HG03558 (cell line): Measurements from ENCODE around the gene TRIOBP.

Source experiments
- ATAC-seq: cut with Tn5 transposase; IDR thresholded peaks from one replicate; pipeline ENCODE4 v1.9.1; 2021; ENCODE audit warnings: moderate number of reproducible peaks; ENCODE audit not compliant: unreplicated experiment; ENCODE audit errors: extremely low read depth

TRIOBP gene

DNA sequence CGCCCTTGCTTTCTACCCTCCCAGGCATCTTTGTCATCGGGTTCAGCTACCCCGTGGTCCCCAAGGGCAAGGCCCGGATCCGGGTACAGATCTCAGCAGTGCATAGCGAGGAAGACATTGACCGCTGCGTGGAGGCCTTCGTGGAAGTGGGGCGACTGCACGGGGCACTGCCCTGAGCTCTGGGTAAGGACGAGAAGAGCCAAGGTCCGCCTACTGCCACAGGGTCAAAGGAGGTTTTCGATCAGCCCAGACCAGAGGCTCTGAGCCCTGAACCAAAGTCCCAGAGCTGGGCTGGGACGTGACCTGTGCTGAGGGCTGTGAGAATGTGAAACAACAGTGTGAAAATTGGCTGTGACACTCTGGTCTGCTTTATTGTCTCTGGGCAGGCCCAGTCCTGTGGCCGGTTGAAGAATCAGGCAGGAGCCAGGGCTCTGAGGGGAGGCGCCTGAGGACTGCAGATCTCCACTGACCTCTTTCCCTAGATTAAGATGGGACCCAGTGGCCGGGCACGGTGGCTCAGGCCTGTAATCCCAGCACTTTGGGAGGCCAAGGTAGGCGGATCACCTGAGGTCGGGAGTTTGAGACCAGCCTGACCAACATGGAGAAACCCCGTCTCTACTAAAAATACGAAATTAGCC, 119.8 kb downstream of the TRIOBP start:
- no peak for ATAC-seq

GRCh38 chr22:37817705-37818408, 121.0 kb downstream of the TRIOBP start:
- no peak for ATAC-seq

- no peak for ATAC-seq
Measured at GRCh38 chr22:37818409-37819104, 121.7 kb downstream of the TRIOBP start.

DNA sequence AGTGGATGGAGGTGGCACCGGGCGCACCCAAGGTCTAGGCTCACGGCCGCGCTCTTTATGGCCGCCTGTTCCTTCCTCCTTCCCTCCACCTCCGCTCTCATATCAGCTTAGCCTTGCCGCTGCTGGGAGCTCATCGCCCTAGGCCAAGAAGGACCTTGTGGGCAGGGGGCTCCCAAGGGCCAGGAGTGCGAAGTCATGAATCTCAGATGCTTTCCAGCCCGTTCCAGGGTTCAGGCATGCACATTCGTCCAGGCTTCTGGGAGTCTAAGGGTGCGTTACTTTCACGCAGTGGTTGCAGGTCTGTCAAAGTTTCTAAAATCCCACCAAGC, 122.2 kb downstream of the TRIOBP start:
- ATAC-seq, result no peak

GRCh38 chr22:37820350-37820749, 123.5 kb downstream of the TRIOBP start:
- no peak for ATAC-seq

GRCh38 chr22:37822079-37822833, 125.4 kb downstream of the TRIOBP start:
- no peak for ATAC-seq

- ATAC-seq, result no peak
Measured at GRCh38 chr22:37823134-37823985, 126.5 kb downstream of the TRIOBP start, which contains the start of gene GALR3. Gene GALR3, plus strand, starts transcription at chr22:37823382. Its CDS starts 25 bp downstream, at chr22:37823407.

DNA sequence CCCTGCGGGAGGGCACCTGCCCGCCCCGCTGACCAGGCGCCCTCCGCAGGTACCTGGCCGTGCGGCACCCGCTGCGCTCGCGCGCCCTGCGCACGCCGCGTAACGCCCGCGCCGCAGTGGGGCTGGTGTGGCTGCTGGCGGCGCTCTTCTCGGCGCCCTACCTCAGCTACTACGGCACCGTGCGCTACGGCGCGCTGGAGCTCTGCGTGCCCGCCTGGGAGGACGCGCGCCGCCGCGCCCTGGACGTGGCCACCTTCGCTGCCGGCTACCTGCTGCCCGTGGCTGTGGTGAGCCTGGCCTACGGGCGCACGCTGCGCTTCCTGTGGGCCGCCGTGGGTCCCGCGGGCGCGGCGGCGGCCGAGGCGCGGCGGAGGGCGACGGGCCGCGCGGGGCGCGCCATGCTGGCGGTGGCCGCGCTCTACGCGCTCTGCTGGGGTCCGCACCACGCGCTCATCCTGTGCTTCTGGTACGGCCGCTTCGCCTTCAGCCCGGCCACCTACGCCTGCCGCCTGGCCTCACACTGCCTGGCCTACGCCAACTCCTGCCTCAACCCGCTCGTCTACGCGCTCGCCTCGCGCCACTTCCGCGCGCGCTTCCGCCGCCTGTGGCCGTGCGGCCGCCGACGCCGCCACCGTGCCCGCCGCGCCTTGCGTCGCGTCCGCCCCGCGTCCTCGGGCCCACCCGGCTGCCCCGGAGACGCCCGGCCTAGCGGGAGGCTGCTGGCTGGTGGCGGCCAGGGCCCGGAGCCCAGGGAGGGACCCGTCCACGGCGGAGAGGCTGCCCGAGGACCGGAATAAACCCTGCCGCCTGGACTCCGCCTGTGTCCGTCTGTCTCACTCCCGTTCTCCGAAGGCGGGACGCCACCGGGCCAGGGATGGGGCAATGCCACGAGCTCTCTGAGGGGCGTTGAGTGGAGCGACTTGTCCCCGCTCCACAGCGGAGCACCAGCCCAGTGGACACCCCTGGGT, 128.1 kb downstream of the TRIOBP start:
- ATAC-seq, result no peak
